Measurements from ENCODE around the gene SPEG. TPM values are rescaled to one million over a fixed set of nuclear protein-coding genes. Genes with fewer than 3 reads are reported as not detected.

The SPEG gene
- polyA plus RNA-seq, 2 of the 4 experiments (the other 2 are of a cell fraction) = 2.3 to 11.5 TPM

DNA sequence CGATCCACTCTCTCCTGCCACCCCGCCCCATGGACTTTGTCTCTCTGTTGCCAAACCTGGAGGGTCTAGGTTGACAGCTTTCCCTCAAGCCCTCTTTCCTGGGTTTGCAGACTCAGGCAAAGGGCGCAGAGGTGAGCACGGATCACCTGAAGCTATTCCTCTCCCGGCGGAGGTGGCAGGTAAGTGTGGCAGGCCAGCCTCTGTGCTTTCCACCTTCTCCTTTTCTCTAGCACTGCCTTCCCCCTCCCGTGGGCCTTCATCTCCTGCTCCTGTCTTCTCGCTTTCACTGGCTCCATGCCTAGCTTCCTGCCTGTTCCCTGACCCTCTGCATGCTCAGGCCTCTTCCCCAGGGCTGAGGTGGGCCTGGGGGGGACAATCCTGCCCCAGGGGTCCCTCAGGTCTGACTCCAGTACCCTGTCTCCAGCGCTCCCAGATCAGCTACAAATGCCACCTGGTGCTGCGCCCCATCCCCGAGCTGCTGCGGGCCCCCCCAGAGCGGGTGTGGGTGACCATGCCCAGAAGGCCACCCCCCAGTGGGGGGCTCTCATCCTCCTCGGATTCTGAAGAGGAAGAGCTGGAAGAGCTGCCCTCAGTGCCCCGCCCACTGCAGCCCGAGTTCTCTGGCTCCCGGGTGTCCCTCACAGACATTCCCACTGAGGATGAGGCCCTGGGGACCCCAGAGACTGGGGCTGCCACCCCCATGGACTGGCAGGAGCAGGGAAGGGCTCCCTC, 48.2 kb downstream of the SPEG start:
- CTCF ChIA-PET = interaction anchor here (79.1 to 89.4 kb wide), 2 partner anchors 13 to 23 kb away, joined by 3291 read pairs; partner anchors contain the start of genes ASIC4, CHPF, GMPPA and SPEG
- H3K4me1 ChIP-seq = no peaks in the 10 kb centered on the region
- 74% methylated on average over 13 of the region's 17 CpGs for WGBS (ENCODE audit: missing lambda C conversion rate)
- no peak overlapping the region for H3K4me2 ChIP-seq
- FAIRE-seq (no peak), ATAC-seq (no peak), DNase-seq (ENCODE audit: low read depth in 1 of 2, low spot score in 1 of 2) (no peak)
- no peak overlapping the region for H3K4me3 ChIP-seq
- POLR2A ChIA-PET = interaction anchor here (1.0 kb wide), 1 partner anchor 16 kb away, joined by 3 read pairs; the partner anchor contains the start of gene GMPPA
- TF ChIP-seq MAFK (IDR thresholded peaks at IDR 0.05; ENCODE audit: partially characterized antibody) (no peak), EHMT2 (IDR thresholded peaks at IDR 0.05; ENCODE audit: low read depth) (no peak), RNF2 (IDR thresholded peaks at IDR 0.05; ENCODE audit: borderline replicate concordance, low read depth) (no peak)
- H3K27ac ChIP-seq = no peak overlapping the region
- H3K9me3 ChIP-seq = no peaks in the 10 kb centered on the region

DNA sequence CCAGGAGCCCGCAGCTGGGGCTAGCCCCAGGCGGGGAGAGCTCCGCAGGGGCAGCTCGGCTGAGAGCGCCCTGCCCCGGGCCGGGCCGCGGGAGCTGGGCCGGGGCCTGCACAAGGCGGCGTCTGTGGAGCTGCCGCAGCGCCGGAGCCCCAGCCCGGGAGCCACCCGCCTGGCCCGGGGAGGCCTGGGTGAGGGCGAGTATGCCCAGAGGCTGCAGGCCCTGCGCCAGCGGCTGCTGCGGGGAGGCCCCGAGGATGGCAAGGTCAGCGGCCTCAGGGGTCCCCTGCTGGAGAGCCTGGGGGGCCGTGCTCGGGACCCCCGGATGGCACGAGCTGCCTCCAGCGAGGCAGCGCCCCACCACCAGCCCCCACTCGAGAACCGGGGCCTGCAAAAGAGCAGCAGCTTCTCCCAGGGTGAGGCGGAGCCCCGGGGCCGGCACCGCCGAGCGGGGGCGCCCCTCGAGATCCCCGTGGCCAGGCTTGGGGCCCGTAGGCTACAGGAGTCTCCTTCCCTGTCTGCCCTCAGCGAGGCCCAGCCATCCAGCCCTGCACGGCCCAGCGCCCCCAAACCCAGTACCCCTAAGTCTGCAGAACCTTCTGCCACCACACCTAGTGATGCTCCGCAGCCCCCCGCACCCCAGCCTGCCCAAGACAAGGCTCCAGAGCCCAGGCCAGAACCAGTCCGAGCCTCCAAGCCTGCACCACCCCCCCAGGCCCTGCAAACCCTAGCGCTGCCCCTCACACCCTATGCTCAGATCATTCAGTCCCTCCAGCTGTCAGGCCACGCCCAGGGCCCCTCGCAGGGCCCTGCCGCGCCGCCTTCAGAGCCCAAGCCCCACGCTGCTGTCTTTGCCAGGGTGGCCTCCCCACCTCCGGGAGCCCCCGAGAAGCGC, 49.1 kb downstream of the SPEG start:
- no peak for ATAC-seq
- DNase-seq (ENCODE audit: low read depth in 1 of 2, low spot score in 1 of 2) = no peak
- no peaks in the 10 kb centered on the region for H3K9me3 ChIP-seq
- no peak overlapping the region for H3K4me3 ChIP-seq
- CTCF ChIA-PET = interaction anchor here (79.1 to 89.4 kb wide), 2 partner anchors 14 to 23 kb away, joined by 3291 read pairs; partner anchors contain the start of genes ASIC4, CHPF, GMPPA and SPEG
- H3K4me1 ChIP-seq = no peaks in the 10 kb centered on the region
- POLR2A ChIA-PET = no interaction called here
- H3K4me2 ChIP-seq = no peak overlapping the region
- no peak for TF ChIP-seq ZNF302 (CRISPR knock-in tag; IDR thresholded peaks at IDR 0.05)
- TF ChIP-seq, protein P1, sequence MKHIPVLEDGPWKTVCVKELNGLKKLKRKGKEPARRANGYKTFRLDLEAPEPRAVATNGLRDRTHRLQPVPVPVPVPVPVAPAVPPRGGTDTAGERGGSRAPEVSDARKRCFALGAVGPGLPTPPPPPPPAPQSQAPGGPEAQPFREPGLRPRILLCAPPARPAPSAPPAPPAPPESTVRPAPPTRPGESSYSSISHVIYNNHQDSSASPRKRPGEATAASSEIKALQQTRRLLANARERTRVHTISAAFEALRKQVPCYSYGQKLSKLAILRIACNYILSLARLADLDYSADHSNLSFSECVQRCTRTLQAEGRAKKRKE (CRISPR knock-in tag; IDR thresholded peaks at IDR 0.05; ENCODE audit: low read depth) = no peak
- TF ChIP-seq MAZ (IDR thresholded peaks at IDR 0.05; ENCODE audit: borderline replicate concordance, low read depth, low read length) = no peak
- TF ChIP-seq RNF2 (IDR thresholded peaks at IDR 0.05; ENCODE audit: borderline replicate concordance, low read depth) = no peak
- no peak for TF ChIP-seq CHD4 (IDR thresholded peaks at IDR 0.05; ENCODE audit: borderline replicate concordance)
- no peak for TF ChIP-seq RARB (CRISPR knock-in tag; IDR thresholded peaks at IDR 0.05)
- TF ChIP-seq RFX5 (IDR thresholded peaks at IDR 0.05) = no peak
- TF ChIP-seq, protein P2, sequence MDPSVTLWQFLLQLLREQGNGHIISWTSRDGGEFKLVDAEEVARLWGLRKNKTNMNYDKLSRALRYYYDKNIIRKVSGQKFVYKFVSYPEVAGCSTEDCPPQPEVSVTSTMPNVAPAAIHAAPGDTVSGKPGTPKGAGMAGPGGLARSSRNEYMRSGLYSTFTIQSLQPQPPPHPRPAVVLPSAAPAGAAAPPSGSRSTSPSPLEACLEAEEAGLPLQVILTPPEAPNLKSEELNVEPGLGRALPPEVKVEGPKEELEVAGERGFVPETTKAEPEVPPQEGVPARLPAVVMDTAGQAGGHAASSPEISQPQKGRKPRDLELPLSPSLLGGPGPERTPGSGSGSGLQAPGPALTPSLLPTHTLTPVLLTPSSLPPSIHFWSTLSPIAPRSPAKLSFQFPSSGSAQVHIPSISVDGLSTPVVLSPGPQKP (IDR thresholded peaks at IDR 0.05; ENCODE audit: low read depth, low read length) = no peak
- TF ChIP-seq POLR2A (IDR thresholded peaks at IDR 0.05; ENCODE audit: low read length) = no peak
- no peak for TF ChIP-seq EHF (CRISPR knock-in tag; IDR thresholded peaks at IDR 0.05)
- TF ChIP-seq CEBPB (IDR thresholded peaks at IDR 0.05) = no peak
- TF ChIP-seq HOXB5 (CRISPR knock-in tag; IDR thresholded peaks at IDR 0.05) = no peak
- TF ChIP-seq BHLHE40 (IDR thresholded peaks at IDR 0.05; ENCODE audit: low read depth, low read length) = no peak
- no peak for TF ChIP-seq SMC3 (IDR thresholded peaks at IDR 0.05)
- no peak for FAIRE-seq
- WGBS (ENCODE audit: missing lambda C conversion rate) = 64% methylated on average over 31 of the region's 58 CpGs
- H3K27ac ChIP-seq = no peak overlapping the region

DNA sequence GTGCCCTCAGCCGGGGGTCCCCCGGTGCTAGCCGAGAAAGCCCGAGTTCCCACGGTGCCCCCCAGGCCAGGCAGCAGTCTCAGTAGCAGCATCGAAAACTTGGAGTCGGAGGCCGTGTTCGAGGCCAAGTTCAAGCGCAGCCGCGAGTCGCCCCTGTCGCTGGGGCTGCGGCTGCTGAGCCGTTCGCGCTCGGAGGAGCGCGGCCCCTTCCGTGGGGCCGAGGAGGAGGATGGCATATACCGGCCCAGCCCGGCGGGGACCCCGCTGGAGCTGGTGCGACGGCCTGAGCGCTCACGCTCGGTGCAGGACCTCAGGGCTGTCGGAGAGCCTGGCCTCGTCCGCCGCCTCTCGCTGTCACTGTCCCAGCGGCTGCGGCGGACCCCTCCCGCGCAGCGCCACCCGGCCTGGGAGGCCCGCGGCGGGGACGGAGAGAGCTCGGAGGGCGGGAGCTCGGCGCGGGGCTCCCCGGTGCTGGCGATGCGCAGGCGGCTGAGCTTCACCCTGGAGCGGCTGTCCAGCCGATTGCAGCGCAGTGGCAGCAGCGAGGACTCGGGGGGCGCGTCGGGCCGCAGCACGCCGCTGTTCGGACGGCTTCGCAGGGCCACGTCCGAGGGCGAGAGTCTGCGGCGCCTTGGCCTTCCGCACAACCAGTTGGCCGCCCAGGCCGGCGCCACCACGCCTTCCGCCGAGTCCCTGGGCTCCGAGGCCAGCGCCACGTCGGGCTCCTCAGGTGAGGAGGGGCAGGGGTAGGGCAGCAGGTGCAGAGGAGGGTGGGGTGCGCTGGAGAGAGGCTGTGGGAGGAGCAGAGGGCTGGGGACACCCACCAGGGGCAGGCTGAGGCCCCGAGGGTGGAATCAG, 49.9 kb downstream of the SPEG start:
- ChIA-PET POLR2A (no interaction called here), CTCF (interaction anchor here (79.1 to 89.4 kb wide), 2 partner anchors 15 to 22 kb away, joined by 3291 read pairs; partner anchors contain the start of genes ASIC4, CHPF, GMPPA and SPEG)
- H3K27ac ChIP-seq = no peak overlapping the region
- DNase-seq (ENCODE audit: low read depth in 1 of 2, low spot score in 1 of 2) (no peak), FAIRE-seq (no peak), ATAC-seq (no peak)
- no peak overlapping the region for H3K4me3 ChIP-seq
- H3K4me1 ChIP-seq = no peaks in the 10 kb centered on the region
- WGBS (ENCODE audit: missing lambda C conversion rate) = 61% methylated on average over 29 of the region's 89 CpGs
- no peak overlapping the region for H3K4me2 ChIP-seq
- no peaks in the 10 kb centered on the region for H3K9me3 ChIP-seq
- TF ChIP-seq ZFP36 (IDR thresholded peaks at IDR 0.05; ENCODE audit: borderline replicate concordance, partially characterized antibody) = no peak
- no peak for TF ChIP-seq NR3C1 (IDR thresholded peaks at IDR 0.05)
- TF ChIP-seq, protein P1 (CRISPR knock-in tag; IDR thresholded peaks at IDR 0.05; ENCODE audit: low read depth) = no peak
- TF ChIP-seq CHD4 (IDR thresholded peaks at IDR 0.05; ENCODE audit: borderline replicate concordance) = no peak
- TF ChIP-seq TP53 (CRISPR knock-in tag; IDR thresholded peaks at IDR 0.05) = no peak
- TF ChIP-seq NFE2L2 (conservative IDR thresholded peaks at IDR 0.05; ENCODE audit: low read length) = no peak
- TF ChIP-seq HDAC2 (IDR thresholded peaks at IDR 0.05) = no peak
- TF ChIP-seq, protein P3, sequence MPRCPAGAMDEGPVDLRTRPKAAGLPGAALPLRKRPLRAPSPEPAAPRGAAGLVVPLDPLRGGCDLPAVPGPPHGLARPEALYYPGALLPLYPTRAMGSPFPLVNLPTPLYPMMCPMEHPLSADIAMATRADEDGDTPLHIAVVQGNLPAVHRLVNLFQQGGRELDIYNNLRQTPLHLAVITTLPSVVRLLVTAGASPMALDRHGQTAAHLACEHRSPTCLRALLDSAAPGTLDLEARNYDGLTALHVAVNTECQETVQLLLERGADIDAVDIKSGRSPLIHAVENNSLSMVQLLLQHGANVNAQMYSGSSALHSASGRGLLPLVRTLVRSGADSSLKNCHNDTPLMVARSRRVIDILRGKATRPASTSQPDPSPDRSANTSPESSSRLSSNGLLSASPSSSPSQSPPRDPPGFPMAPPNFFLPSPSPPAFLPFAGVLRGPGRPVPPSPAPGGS (IDR thresholded peaks at IDR 0.05) = no peak
- no peak for TF ChIP-seq EHMT2 (IDR thresholded peaks at IDR 0.05; ENCODE audit: low read depth)

Data from A549 (cell line).